ENCODE measurements around the gene TMEM151B. TPM values are rescaled to one million over a fixed set of nuclear protein-coding genes. Genes with fewer than 3 reads are reported as not detected.

Gene TMEM151B
- total RNA-seq, 1 donor from 2014 or later: 4.7 TPM

- no peaks in the 10 kb centered on the region for H3K9me3 Mint-ChIP-seq (ENCODE audit: low read depth)
Observed at GRCh38 chr6:44246663-44247337, 23.4 kb upstream of the TMEM151B start, which contains the start of gene HSP90AB1. HSP90AB1 (plus strand) TSS chr6:44247101; CDS start chr6:44248630, 1,529 bp downstream.

DNA sequence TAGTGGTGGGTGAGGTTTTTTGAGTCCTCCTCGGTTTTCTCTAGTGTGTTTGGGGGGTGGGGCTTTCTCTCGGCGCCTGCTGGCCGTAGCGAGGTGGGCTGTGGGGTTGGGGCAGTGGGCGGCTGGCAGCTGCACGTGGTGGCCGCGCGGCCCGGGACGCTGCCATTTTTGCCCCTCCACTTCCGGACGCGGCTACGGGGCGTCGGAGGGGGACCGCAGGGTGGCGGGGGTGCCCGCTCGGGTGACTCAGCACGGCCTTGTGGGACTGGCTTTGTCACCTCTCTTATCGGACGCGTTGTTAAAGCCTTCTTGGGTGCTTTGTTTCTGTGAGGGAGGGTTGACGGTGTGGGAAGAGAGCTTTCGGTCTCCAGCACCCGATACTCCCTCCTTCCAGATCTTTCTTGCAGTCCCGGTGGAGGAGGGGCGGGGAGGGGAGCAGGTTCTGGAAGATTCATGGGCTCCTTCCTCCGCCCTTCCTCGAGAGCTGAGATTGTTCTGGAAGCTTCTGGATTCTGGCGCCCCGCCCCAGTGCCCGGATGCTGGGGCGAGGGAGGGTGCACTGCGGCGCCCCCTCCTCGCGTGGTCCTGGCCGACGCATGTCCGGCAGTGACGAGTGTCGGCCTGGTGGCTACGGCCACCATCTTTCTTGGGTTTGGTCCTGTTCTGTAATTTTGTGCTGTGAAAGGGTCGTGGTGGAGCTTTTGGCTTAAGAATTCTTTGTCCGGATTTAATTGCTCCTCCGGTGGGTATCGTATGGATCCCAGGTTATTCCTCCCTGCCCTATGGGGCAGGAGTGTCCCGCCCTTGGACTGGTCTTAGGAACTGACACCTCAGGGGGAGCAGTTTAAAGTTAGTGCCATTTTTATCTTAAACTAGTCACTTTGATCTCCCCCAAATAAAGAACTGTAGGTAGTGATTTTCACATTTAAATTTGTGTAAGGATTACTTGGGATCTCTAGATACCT, 22.6 kb upstream of the TMEM151B start:
- peaks cover 25% of the 10 kb centered on the region for H3K4me1 Mint-ChIP-seq (ENCODE audit: low read depth)
- H3K27me3 Mint-ChIP-seq: no peaks in the 10 kb centered on the region
- H3K36me3 Mint-ChIP-seq (ENCODE audit: insufficient read depth): peaks cover 37% of the 10 kb centered on the region
- H3K9me3 Mint-ChIP-seq (ENCODE audit: low read depth): no peaks in the 10 kb centered on the region
- DNase-seq (ENCODE audit: low spot score, unreplicated experiment): peak; percentile 39
- H3K27ac Mint-ChIP-seq: peak overlapping the region; percentile 100
- no peak for TF ChIP-seq CTCF (IDR thresholded peaks at IDR 0.05; ENCODE audit: unreplicated experiment)
- H3K4me3 Mint-ChIP-seq (ENCODE audit: low read depth): peak overlapping the region; percentile 100

More at GRCh38 chr6:44246663-44247337, 23.4 kb upstream of the TMEM151B start, which contains the start of gene HSP90AB1:
- Mint-ChIP-seq H3K4me1 (ENCODE audit: low read depth) (peaks cover 25% of the 10 kb centered on the region), H3K27ac (peak within 1 kb of the TSS; percentile 100), H3K27me3 (no peaks in the 10 kb centered on the region), H3K36me3 (ENCODE audit: insufficient read depth) (peaks cover 32% of the 10 kb centered on the region), H3K4me3 (ENCODE audit: low read depth) (peak within 1 kb of the TSS; percentile 100)
- peak; percentile 92 for DNase-seq (ENCODE audit: low spot score, unreplicated experiment)
- TF ChIP-seq CTCF (IDR thresholded peaks at IDR 0.05; ENCODE audit: unreplicated experiment): no peak

GRCh38 chr6:44248579-44248978, 21.7 kb upstream of the TMEM151B start:
- no peaks in the 10 kb centered on the region for H3K27me3 Mint-ChIP-seq
- H3K4me3 Mint-ChIP-seq (ENCODE audit: low read depth): peak overlapping the region; percentile 100
- H3K9me3 Mint-ChIP-seq (ENCODE audit: low read depth): no peaks in the 10 kb centered on the region
- peak overlapping the region; percentile 100 for H3K27ac Mint-ChIP-seq
- H3K4me1 Mint-ChIP-seq (ENCODE audit: low read depth): peaks cover 27% of the 10 kb centered on the region
- TF ChIP-seq CTCF (IDR thresholded peaks at IDR 0.05; ENCODE audit: unreplicated experiment): no peak
- no peak for DNase-seq (ENCODE audit: low spot score, unreplicated experiment)
- peaks cover 46% of the 10 kb centered on the region for H3K36me3 Mint-ChIP-seq (ENCODE audit: insufficient read depth)

DNA sequence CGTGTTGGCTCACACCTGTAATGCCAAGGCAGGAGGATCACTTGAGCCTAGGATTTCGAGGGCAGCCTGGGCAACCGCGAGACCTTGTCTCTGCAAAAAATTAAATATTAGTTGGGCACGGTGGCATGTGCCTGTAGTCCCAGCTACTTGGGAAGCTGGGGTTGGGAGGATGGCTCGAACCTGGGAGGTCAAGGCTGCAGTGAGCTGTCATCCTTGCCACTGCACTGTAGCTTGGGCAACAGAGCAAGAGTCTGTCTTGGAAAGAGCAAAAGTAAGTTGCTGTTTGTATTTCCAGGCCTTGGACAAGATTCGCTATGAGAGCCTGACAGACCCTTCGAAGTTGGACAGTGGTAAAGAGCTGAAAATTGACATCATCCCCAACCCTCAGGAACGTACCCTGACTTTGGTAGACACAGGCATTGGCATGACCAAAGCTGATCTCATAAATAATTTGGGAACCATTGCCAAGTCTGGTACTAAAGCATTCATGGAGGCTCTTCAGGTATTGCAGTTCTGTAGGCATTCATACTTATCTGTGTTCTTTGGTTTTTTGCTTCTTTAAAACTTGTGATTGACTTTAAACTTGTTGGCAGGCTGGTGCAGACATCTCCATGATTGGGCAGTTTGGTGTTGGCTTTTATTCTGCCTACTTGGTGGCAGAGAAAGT, 21.0 kb upstream of the TMEM151B start:
- no peaks in the 10 kb centered on the region for H3K27me3 Mint-ChIP-seq
- H3K27ac Mint-ChIP-seq: peak overlapping the region; percentile 100
- H3K4me3 Mint-ChIP-seq (ENCODE audit: low read depth): peak overlapping the region; percentile 100
- no peak for TF ChIP-seq CTCF (IDR thresholded peaks at IDR 0.05; ENCODE audit: unreplicated experiment)
- no peak for DNase-seq (ENCODE audit: low spot score, unreplicated experiment)
- H3K36me3 Mint-ChIP-seq (ENCODE audit: insufficient read depth): peaks cover 49% of the 10 kb centered on the region
- H3K4me1 Mint-ChIP-seq (ENCODE audit: low read depth): peaks cover 28% of the 10 kb centered on the region
- H3K9me3 Mint-ChIP-seq (ENCODE audit: low read depth): no peaks in the 10 kb centered on the region

Data from progenitor cell of endocrine pancreas (in vitro differentiated cells).